IMR-90 (cell line): ENCODE data around the gene OSBPL1A. TPM values are rescaled to one million over a fixed set of nuclear protein-coding genes. Genes with fewer than 3 reads are reported as not detected.

ENCODE experiments used
- ATAC-seq: fragments of 200-7000 bp; cut with Tn5 transposase; 2 replicates; pipeline ENCODE4 v1.9.1; 2020; ENCODE audit warnings: low read depth, mild to moderate bottlenecking, moderate library complexity
- BruUV-seq: library from RNA; stranded (reverse); fragments of 400-500 nt; replicated peaks from 2 replicates; lab custom pipeline; 2021; lab: Mats Ljungman, UMichigan
- CTCF ChIA-PET: fragments of 300-600 bp; formaldehyde crosslinking; extraction: SDS; loops from one replicate; lab custom pipeline; 2021; ENCODE audit warnings: antibody characterized with exemption; lab: Yijun Ruan, JAX
- POLR2A ChIA-PET: fragments of 300-600 bp; sonication (Branson Sonifier 250); formaldehyde crosslinking; loops from one replicate; lab custom pipeline; 2022; ENCODE audit warnings: antibody characterized with exemption; ENCODE audit not compliant: unreplicated experiment; lab: Charles Lee
- DNase-seq: peaks from one replicate; pipeline ENCODE4 v3.0.0; 2013
- H2AFZ ChIP-seq: replicated peaks from 2 replicates; pipeline ENCODE3; 2013; ENCODE audit warnings: low read length, mild to moderate bottlenecking; ENCODE audit not compliant: poor library complexity
- H2AK5ac ChIP-seq: 2 replicates; pipeline ENCODE4 v1.6.1; 2013; ENCODE audit warnings: low read depth, low read length, inconsistent platforms
- H2AK9ac ChIP-seq: replicated peaks from 2 replicates; pipeline ENCODE3; 2013; ENCODE audit warnings: mild to moderate bottlenecking, low read depth, low read length, moderate library complexity; ENCODE audit not compliant: poor library complexity
- H2BK120ac ChIP-seq: 2 replicates; pipeline ENCODE4 v1.6.1; 2013; ENCODE audit warnings: low read depth, low read length, inconsistent platforms
- H2BK15ac ChIP-seq: 3 replicates; pipeline ENCODE4 v1.6.1; 2013; ENCODE audit warnings: low read depth, low read length, inconsistent platforms
- H2BK20ac ChIP-seq: 2 replicates; pipeline ENCODE4 v1.6.1; 2013; ENCODE audit warnings: low read depth, mild to moderate bottlenecking, inconsistent platforms, low read length, moderate library complexity
- H2BK5ac ChIP-seq: 2 replicates; pipeline ENCODE4 v1.6.1; 2013; ENCODE audit warnings: mild to moderate bottlenecking, low read depth, low read length, inconsistent platforms; ENCODE audit not compliant: poor library complexity, severe bottlenecking
- H3K14ac ChIP-seq: replicated peaks from 2 replicates; pipeline ENCODE4 v1.6.1; 2013; ENCODE audit warnings: low read depth, low read length, inconsistent platforms
- H3K18ac ChIP-seq: 2 replicates; pipeline ENCODE4 v1.6.1; 2013; ENCODE audit warnings: low read depth, low read length, control low read depth
- H3K23ac ChIP-seq: 2 replicates; pipeline ENCODE4 v1.6.1; 2013; ENCODE audit warnings: low read depth, low read length, inconsistent platforms
- H3K27ac ChIP-seq: 2 replicates; pipeline ENCODE4 v1.5.1; 2013; ENCODE audit warnings: mild to moderate bottlenecking, control low read depth, low read length; ENCODE audit not compliant: insufficient read depth
- H3K27me3 ChIP-seq: 2 replicates; pipeline ENCODE4 v1.6.1; 2013; ENCODE audit warnings: low read length; ENCODE audit not compliant: control insufficient read depth, insufficient read depth
- H3K36me3 ChIP-seq: 2 replicates; pipeline ENCODE4 v1.6.1; 2013; ENCODE audit warnings: low read length, mixed read lengths; ENCODE audit not compliant: control insufficient read depth, insufficient read depth
- H3K4ac ChIP-seq: 2 replicates; pipeline ENCODE4 v1.6.1; 2013; ENCODE audit warnings: low read depth, low read length, inconsistent platforms
- H3K4me1 ChIP-seq: 2 replicates; pipeline ENCODE4 v1.6.1; 2013; ENCODE audit warnings: low read length, mixed read lengths; ENCODE audit not compliant: control insufficient read depth, insufficient read depth
- H3K4me2 ChIP-seq: 2 replicates; pipeline ENCODE4 v1.6.1; 2013; ENCODE audit warnings: low read depth, mild to moderate bottlenecking, control low read depth, low read length, moderate library complexity
- H3K4me3 ChIP-seq: 2 replicates; pipeline ENCODE4 v1.5.1; 2013; ENCODE audit warnings: low read depth, mild to moderate bottlenecking, control low read depth, low read length, moderate library complexity; ENCODE audit not compliant: insufficient read depth
- H3K56ac ChIP-seq: 2 replicates; pipeline ENCODE4 v1.6.1; 2013; ENCODE audit warnings: low read length, inconsistent platforms; ENCODE audit not compliant: insufficient read depth; ENCODE audit errors: extremely low read depth
- H3K79me1 ChIP-seq, 2 experiments: 2 replicates each; pipeline ENCODE4 v1.6.1; 2013; ENCODE audit warnings: low read length in 2 of 2, inconsistent platforms in 1 of 2, low read depth in 1 of 2
- H3K9ac ChIP-seq: 2 replicates; pipeline ENCODE4 v1.6.1; 2013; ENCODE audit warnings: low read depth, low read length, control low read depth
- H3K9me1 ChIP-seq: 2 replicates; pipeline ENCODE4 v1.6.1; 2013; ENCODE audit warnings: low read length, inconsistent platforms; ENCODE audit not compliant: insufficient read depth
- H3K9me3 ChIP-seq: 2 replicates; pipeline ENCODE4 v1.6.1; 2013; ENCODE audit warnings: low read length; ENCODE audit not compliant: control insufficient read depth, insufficient read depth
- H4K20me1 ChIP-seq: 2 replicates; pipeline ENCODE4 v1.6.1; 2013; ENCODE audit warnings: low read length, inconsistent platforms; ENCODE audit not compliant: insufficient read depth
- H4K5ac ChIP-seq: 2 replicates; pipeline ENCODE4 v1.6.1; 2013; ENCODE audit warnings: mild to moderate bottlenecking, low read depth, low read length, control low read depth
- H4K8ac ChIP-seq, 2 experiments: 2 replicates each; pipeline ENCODE4 v1.6.1; 2013; ENCODE audit warnings: low read depth in 2 of 2, low read length in 2 of 2, control low read depth in 1 of 2, inconsistent platforms in 1 of 2
- H4K91ac ChIP-seq: 2 replicates; pipeline ENCODE4 v1.6.1; 2013; ENCODE audit warnings: low read depth, low read length, inconsistent platforms; ENCODE audit not compliant: insufficient read depth
- BHLHE40 ChIP-seq: fragments of 150-350 bp; IDR thresholded peaks from 2 replicates; pipeline ENCODE4 v1.6.1; 2016; ENCODE audit warnings: mild to moderate bottlenecking, low read depth, low read length
- CEBPB ChIP-seq: IDR thresholded peaks from 2 replicates; pipeline ENCODE4 v1.6.1; 2012; ENCODE audit warnings: low read depth, low read length, improper control_type of control experiment
- NFE2L2 ChIP-seq: fragments of 150-350 bp; IDR thresholded peaks from 2 replicates; pipeline ENCODE4 v1.6.1; 2016; ENCODE audit warnings: low read depth, mild to moderate bottlenecking, low read length
- RAD21 ChIP-seq: IDR thresholded peaks from 2 replicates; pipeline ENCODE4 v1.6.1; 2012; ENCODE audit warnings: low read length, improper control_type of control experiment
- RCOR1 ChIP-seq: IDR thresholded peaks from 2 replicates; pipeline ENCODE4 v1.6.1; 2012; ENCODE audit warnings: mild to moderate bottlenecking, low read length, improper control_type of control experiment; ENCODE audit not compliant: insufficient replicate concordance
- WGBS, 2 experiments: methylation state at CpG; one replicate each; pipeline versions ENCODE4 v1.1.5 to v1.1.7; 2013; ENCODE audit warnings: missing lambda C conversion rate in 2 of 2; ENCODE audit not compliant: insufficient read length in 1 of 2; ENCODE audit errors: extremely low coverage in 2 of 2; 5-methylcytosine and 5-hydroxymethylcytosine counted together
- dilution Hi-C: fragments of 300-500 bp; cut with HindIII; formaldehyde crosslinking; loops from one replicate; pipeline ENCODE4 v1.14.3; 2018; ENCODE audit warnings: low sequenced_read_pairs; ENCODE audit not compliant: unreplicated experiment
- in situ Hi-C: fragments of 300-500 bp; cut with MboI; formaldehyde crosslinking; loops from 3 replicates; pipeline ENCODE4 v1.14.3; 2019; ENCODE audit warnings: low sequenced_read_pairs, inconsistent platforms, mixed read lengths
- intact Hi-C: fragments of 100-400 bp; cut with micrococcal nuclease; formaldehyde crosslinking; loops from 2 replicates; pipeline ENCODE4 v1.10.0; 2022
- polyA plus RNA-seq, 3 experiments: library from polyadenylated mRNA; depleted of rRNA; stranded (reverse); fragments of >200 nt; gene quantifications; 2 replicates each; pipeline ENCODE4 v1.2.3, GENCODE V29; 2012; ENCODE audit warnings: low replicate concordance in 1 of 3
- total RNA-seq: library from RNA; depleted of rRNA; stranded (reverse); fragments of >200 nt; gene quantifications from 2 replicates; pipeline ENCODE4 v1.2.3, GENCODE V29; 2012
- TF ChIP-seq, protein P1 (sequence below): fragments of 150-350 bp; IDR thresholded peaks from 2 replicates; pipeline ENCODE4 v1.6.1; 2016; ENCODE audit warnings: low read depth, mild to moderate bottlenecking, low read length, moderate library complexity, borderline replicate concordance

Gene OSBPL1A
- total and polyA plus RNA-seq, 2 of the 4 experiments (the other 2 are of a cell fraction): 29.4 to 70.4 TPM

DNA sequence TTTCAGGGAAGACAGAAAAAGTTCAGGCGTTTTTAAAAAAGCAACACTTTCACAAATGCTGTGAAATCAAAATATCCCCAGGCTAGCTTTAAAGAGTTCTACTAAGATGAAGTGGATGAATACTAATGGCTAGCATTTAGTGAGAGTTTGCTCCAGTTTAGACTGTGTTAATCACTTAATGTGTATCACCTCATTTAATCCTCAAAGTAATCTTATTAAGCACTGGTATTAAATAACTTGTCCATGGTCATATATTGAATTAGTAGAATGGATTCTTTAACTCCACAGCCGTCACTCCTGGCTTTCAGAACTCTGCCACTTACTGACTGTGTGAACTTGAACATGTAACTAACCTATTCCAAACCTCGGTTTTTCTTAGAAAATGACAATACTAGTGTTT, 192.7 kb downstream of the OSBPL1A start:
- in situ Hi-C loops (no loop called here), intact Hi-C loops (no loop called here), dilution Hi-C loops (no loop called here)
- BruUV-seq: no TSS peak
- ATAC-seq: no peak
- Histone ChIP-seq H3K4ac (no peak overlapping the region), H3K14ac (no peak overlapping the region), H3K9ac (no peak overlapping the region), H3K9me1 (peaks cover 2% of the 10 kb centered on the region; the same call in 1 of the 2 replicates), H2BK20ac (no peak overlapping the region), H4K8ac (no peak overlapping the region), H2AFZ (no peak overlapping the region), H3K27ac (no peak overlapping the region), H2BK120ac (no peak overlapping the region), H2AK5ac (no peak overlapping the region), H2BK15ac (no peak overlapping the region), H3K27me3 (no peaks in the 10 kb centered on the region), H3K23ac (no peak overlapping the region), H4K91ac (no peak overlapping the region), H3K56ac (no peak overlapping the region), H4K20me1 (no peaks in the 10 kb centered on the region), H2BK5ac (no peak overlapping the region), H3K79me1 (peaks cover 0 to 27% of the 10 kb centered on the region in 2 experiments; a peak in 2 of 4 replicates), H3K36me3 (no peaks in the 10 kb centered on the region), H2AK9ac (no peak overlapping the region), H3K4me1 (no peaks in the 10 kb centered on the region), H3K4me3 (no peak overlapping the region), H3K4me2 (no peak overlapping the region), H4K5ac (no peak overlapping the region), H3K18ac (no peak overlapping the region), H3K9me3 (no peaks in the 10 kb centered on the region)
- POLR2A ChIA-PET: no interaction called here
- WGBS, 2 experiments: no CpG with 5 or more reads among the region's 3 CpGs
- no peak for TF ChIP-seq RAD21
- no peak for TF ChIP-seq BHLHE40
- no peak for TF ChIP-seq CEBPB
- no peak for TF ChIP-seq RCOR1
- TF ChIP-seq, protein P1, sequence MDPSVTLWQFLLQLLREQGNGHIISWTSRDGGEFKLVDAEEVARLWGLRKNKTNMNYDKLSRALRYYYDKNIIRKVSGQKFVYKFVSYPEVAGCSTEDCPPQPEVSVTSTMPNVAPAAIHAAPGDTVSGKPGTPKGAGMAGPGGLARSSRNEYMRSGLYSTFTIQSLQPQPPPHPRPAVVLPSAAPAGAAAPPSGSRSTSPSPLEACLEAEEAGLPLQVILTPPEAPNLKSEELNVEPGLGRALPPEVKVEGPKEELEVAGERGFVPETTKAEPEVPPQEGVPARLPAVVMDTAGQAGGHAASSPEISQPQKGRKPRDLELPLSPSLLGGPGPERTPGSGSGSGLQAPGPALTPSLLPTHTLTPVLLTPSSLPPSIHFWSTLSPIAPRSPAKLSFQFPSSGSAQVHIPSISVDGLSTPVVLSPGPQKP: no peak
- TF ChIP-seq NFE2L2: no peak
- CTCF ChIA-PET: interaction anchor here (1.0 kb wide), 1 partner anchor 29 kb away, joined by 3 read pairs; no protein-coding TSS in a partner anchor
- DNase-seq: no peak
